Stomach (tissue), 19 donors: Measurements from ENCODE around the gene MPHOSPH8. TPM values are rescaled to one million over a fixed set of nuclear protein-coding genes. Genes with fewer than 3 reads are reported as not detected.

ENCODE experiments used
- DNase-seq, 2 donors: peaks; one replicate each; pipeline versions ENCODE4 v3.0.0 to v3.0.0-alpha.2; 2013 to 2019
- H3K27ac ChIP-seq, 5 donors: fragments of 200-600 bp in 4 of 5; sonication (generic) in 4 of 5; one replicate each; pipeline ENCODE4 v1.5.1; 2013 to 2019; ENCODE audit warnings: mild to moderate bottlenecking in 1 of 5, moderate library complexity in 1 of 5
- H3K27me3 ChIP-seq, 3 donors: fragments of 200-600 bp; sonication (generic); one replicate each; pipeline ENCODE4 v1.5.1; 2017 to 2019; ENCODE audit warnings: mixed run types in 1 of 3
- H3K36me3 ChIP-seq, 4 donors: fragments of 200-600 bp; sonication (generic); 1 replicate in 3 of 4; 2 replicates in 1 of 4; pipeline ENCODE4 v1.5.1; 2016 to 2019
- H3K4me1 ChIP-seq, 4 donors: fragments of 200-600 bp; sonication (generic); one replicate each; pipeline ENCODE4 v1.5.1; 2016 to 2019
- H3K4me3 ChIP-seq, 4 donors: fragments of 200-600 bp; sonication (generic) in 3 of 4; one replicate each; pipeline ENCODE4 v1.5.1; 2016 to 2019; ENCODE audit warnings: mild to moderate bottlenecking in 1 of 4
- H3K9me3 ChIP-seq, 4 donors: fragments of 200-600 bp; sonication (generic); one replicate each; pipeline ENCODE4 v1.5.1; 2016 to 2019
- EP300 ChIP-seq: sonication (generic); formaldehyde crosslinking; IDR thresholded peaks from one replicate; pipeline ENCODE4 v1.6.1; 2017; ENCODE audit warnings: antibody characterized with exemption
- POLR2A ChIP-seq, 4 donors: fragments of 450-650 bp; IDR thresholded peaks; one replicate each; pipeline ENCODE4 v1.6.1; 2016; ENCODE audit warnings: antibody characterized with exemption in 4 of 4, control low read depth in 2 of 4, mild to moderate bottlenecking in 1 of 4, moderate library complexity in 1 of 4
- POLR2AphosphoS5 ChIP-seq, 3 donors: sonication (generic); formaldehyde crosslinking; IDR thresholded peaks; one replicate each; pipeline ENCODE4 v1.6.1; 2016; ENCODE audit warnings: antibody characterized with exemption in 3 of 3
- WGBS, 5 donors: extraction: QIAGEN DNeasy Blood & Tissue Kit in 3 of 5; methylation state at CpG; one replicate each; pipeline versions ENCODE4 v1.1.5 to v1.1.7; 2013 to 2018; 5-methylcytosine and 5-hydroxymethylcytosine counted together
- intact Hi-C: fragments of 100-400 bp; cut with DNase I; formaldehyde crosslinking; loops from one replicate; pipeline ENCODE4 v1.15.1; 2023; ENCODE audit warnings: low total_unique reads
- long read RNA-seq, 10 donors: transcript quantifications; one replicate each; lab custom pipeline, GENCODE V29; 2026
- polyA plus RNA-seq, 3 donors: library from polyadenylated mRNA; stranded (reverse); fragments of 200-250 nt; gene quantifications; one replicate each; pipeline ENCODE4 v1.2.3, GENCODE V29; 2013
- total RNA-seq, 5 donors: library from RNA; depleted of rRNA; stranded (reverse); fragments of >200 nt; gene quantifications; one replicate each; pipeline versions ENCODE4 v1.1.0 to v1.2.3, GENCODE V29; 2014 to 2016
- TF ChIP-seq, protein P1 (sequence below), 7 experiments: fragments of 450-650 bp in 4 of 7; fragments of 200-600 bp in 3 of 7; sonication (generic) in 3 of 7; IDR thresholded peaks; one replicate each; pipeline ENCODE4 v1.5.1; 2016 to 2019; ENCODE audit warnings: antibody characterized with exemption in 7 of 7, control low read depth in 2 of 7, mild to moderate bottlenecking in 1 of 7
- donor health status: healthy with polysubstance abuse.
- donor health status: Bipolar disorder and iron deficiency.
- donor health status: healthy.

MPHOSPH8 gene
- 10 to 100 TPM; 22.2 to 69.2 (median 28.5) TPM for total RNA-seq
- 10 to 100 TPM; 15.1 to 51.3 (median 17.4) TPM for polyA plus RNA-seq
- long read RNA-seq, donor 1, full-length matches to known transcripts: 9 of 42 reads
- long read RNA-seq, donor 1, partial matches to known transcripts: 33 of 42 reads
- long read RNA-seq, donor 1, other reads (novel, unspliced or antisense): 0 of 42 reads
- long read RNA-seq, donor 2, full-length matches to known transcripts: 6 of 69 reads
- long read RNA-seq, donor 2, partial matches to known transcripts: 57 of 69 reads
- long read RNA-seq, donor 2, other reads (novel, unspliced or antisense): 6 of 69 reads
- long read RNA-seq, donor 3, partial matches to known transcripts: 20 of 21 reads
- long read RNA-seq, donor 3, other reads (novel, unspliced or antisense): 0 of 21 reads
- long read RNA-seq, donor 4: 0 reads
- long read RNA-seq, donor 5, partial matches to known transcripts: 22 of 22 reads
- long read RNA-seq, donor 5, other reads (novel, unspliced or antisense): 0 of 22 reads
- long read RNA-seq, donor 6, full-length matches to known transcripts: 7 of 213 reads
- long read RNA-seq, donor 6, partial matches to known transcripts: 168 of 213 reads
- long read RNA-seq, donor 6, other reads (novel, unspliced or antisense): 38 of 213 reads
- long read RNA-seq, donor 7, transcript MPHOSPH8-202 (3 exons, 1,048 nt): major isoform, 5 of 47 reads
- long read RNA-seq, donor 7, partial matches to known transcripts: 42 of 47 reads
- long read RNA-seq, donor 7, other reads (novel, unspliced or antisense): 0 of 47 reads
- long read RNA-seq, donor 8, transcript MPHOSPH8-202 (3 exons, 1,048 nt): major isoform, 5 of 69 reads
- long read RNA-seq, donor 8, partial matches to known transcripts: 56 of 69 reads
- long read RNA-seq, donor 8, other reads (novel, unspliced or antisense): 8 of 69 reads
- long read RNA-seq, donor 9, partial matches to known transcripts: 46 of 49 reads
- long read RNA-seq, donor 9, other reads (novel, unspliced or antisense): 0 of 49 reads
- long read RNA-seq, donor 10, full-length matches to known transcripts: 1 of 11 reads
- long read RNA-seq, donor 10, partial matches to known transcripts: 10 of 11 reads
- long read RNA-seq, donor 10, other reads (novel, unspliced or antisense): 0 of 11 reads

GRCh38 chr13:19633479-19634255 is at the start of gene MPHOSPH8:
TSS of gene MPHOSPH8 (plus strand) at chr13:19633659. CDS start at chr13:19633749, 90 bp downstream.
- WGBS, 5 donors: 0% methylated on average over 56 to 58 of the region's 58 CpGs

DNA sequence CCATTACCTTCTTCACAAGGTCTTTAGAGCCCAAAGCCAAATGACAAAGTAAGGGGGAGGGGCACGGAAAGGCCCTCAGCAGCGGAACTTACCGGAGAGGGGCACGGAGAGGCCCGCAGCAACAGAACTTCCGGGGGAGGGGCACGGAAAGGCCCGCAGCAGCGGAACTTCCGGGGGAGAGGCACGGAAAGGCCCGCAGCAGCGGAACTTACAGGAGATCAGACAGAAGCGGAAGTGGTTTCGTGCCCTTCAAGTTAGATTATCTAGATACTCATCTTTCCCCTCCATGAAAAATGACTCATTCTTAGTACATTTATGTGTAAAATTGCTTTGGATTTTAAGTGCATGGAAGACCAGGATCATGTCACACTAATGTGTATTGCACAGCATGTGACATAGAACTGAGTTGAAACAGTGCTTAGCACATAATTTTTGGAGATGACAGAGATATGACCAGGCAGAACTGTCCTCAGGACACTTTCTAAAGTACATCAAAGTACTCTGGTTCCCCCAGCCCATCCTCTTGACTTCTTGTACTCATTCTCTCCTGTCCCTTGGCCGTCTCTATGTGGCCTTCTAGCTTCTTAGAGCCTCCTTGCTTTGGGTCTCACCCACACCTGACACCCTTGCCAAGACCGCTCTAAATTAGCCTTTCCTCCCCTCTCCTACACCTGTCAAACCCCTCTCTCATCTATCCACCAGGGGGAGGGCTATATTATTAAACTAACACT is 46.4 kb upstream of the MPHOSPH8 start:
- TF ChIP-seq POLR2AphosphoS5 (IDR thresholded peaks at IDR 0.05) (no peak), EP300 (no peak)
- TF ChIP-seq, protein P1, sequence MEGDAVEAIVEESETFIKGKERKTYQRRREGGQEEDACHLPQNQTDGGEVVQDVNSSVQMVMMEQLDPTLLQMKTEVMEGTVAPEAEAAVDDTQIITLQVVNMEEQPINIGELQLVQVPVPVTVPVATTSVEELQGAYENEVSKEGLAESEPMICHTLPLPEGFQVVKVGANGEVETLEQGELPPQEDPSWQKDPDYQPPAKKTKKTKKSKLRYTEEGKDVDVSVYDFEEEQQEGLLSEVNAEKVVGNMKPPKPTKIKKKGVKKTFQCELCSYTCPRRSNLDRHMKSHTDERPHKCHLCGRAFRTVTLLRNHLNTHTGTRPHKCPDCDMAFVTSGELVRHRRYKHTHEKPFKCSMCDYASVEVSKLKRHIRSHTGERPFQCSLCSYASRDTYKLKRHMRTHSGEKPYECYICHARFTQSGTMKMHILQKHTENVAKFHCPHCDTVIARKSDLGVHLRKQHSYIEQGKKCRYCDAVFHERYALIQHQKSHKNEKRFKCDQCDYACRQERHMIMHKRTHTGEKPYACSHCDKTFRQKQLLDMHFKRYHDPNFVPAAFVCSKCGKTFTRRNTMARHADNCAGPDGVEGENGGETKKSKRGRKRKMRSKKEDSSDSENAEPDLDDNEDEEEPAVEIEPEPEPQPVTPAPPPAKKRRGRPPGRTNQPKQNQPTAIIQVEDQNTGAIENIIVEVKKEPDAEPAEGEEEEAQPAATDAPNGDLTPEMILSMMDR (IDR thresholded peaks at IDR 0.05): peak in 2 of 7 experiments; percentile 12 to 31
- intact Hi-C loops: no loop called here
- peak; percentile 31 to 50 for DNase-seq
- H3K4me3 ChIP-seq: peak overlapping the region in 2 of 4 donors; percentile 16 to 18
- peak overlapping the region in 1 of 5 donors; percentile 4 for H3K27ac ChIP-seq
- peaks cover 0 to 14% (median 4%) of the 10 kb centered on the region in 4 donors for H3K4me1 ChIP-seq
- H3K27me3 ChIP-seq: no peaks in the 10 kb centered on the region
- H3K9me3 ChIP-seq: peaks cover 0 to 5% (median 0%) of the 10 kb centered on the region in 4 donors
- no peaks in the 10 kb centered on the region for H3K36me3 ChIP-seq
- WGBS, 5 donors: 33 to 44% (median 42%) methylated on average over 17 of the region's 17 CpGs

More at GRCh38 chr13:19633479-19634255, at the start of gene MPHOSPH8:
- peaks cover 9 to 52% (median 36%) of the 10 kb centered on the region in 4 donors for H3K4me1 ChIP-seq
- H3K27me3 ChIP-seq: no peaks in the 10 kb centered on the region
- DNase-seq: peak; percentile 96 to 99
- TF ChIP-seq POLR2AphosphoS5 (IDR thresholded peaks at IDR 0.05) (peak; percentile 87 to 89 (median 89)), POLR2A (IDR thresholded peaks at IDR 0.05) (peak in 1 of 4 donors; percentile 65), EP300 (no peak)
- no peaks in the 10 kb centered on the region for H3K9me3 ChIP-seq
- H3K4me3 ChIP-seq: peak within 1 kb of the TSS; percentile 83 to 88 (median 84)
- H3K27ac ChIP-seq: peak within 1 kb of the TSS; percentile 92 to 97 (median 94)
- intact Hi-C loops: no loop called here
- no peaks in the 10 kb centered on the region for H3K36me3 ChIP-seq

DNA sequence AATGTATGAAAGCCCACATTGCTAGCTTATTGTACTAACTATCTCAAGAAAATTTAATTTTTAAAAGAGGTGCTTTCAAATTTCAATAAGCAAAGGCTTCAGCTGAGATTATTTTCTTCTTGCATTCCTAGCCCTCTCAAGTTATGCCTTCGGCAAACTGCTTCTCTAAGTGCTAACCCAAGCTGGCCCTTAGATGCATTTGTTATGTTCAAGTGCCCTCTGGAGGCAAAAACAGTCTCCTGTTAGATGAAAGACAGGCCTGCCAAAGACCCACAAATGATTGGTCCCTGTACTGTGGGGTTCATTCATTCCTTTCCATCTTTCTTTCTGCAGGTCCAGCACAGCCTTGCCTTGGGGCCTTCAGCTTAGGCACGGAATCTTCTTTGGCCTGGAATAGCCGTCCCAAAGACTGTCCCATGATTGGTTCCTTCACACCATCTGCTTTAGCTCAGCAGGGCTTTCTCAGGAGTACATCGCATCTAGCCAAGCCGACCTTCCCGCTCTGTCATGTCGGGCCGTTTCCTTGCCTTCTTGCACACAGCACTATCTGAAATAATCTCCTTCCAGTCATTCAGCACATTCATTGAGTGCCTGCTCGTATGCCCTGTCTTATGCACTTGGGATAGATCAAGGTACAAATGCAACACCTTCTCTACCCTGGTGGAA is 45.7 kb upstream of the MPHOSPH8 start:
- 60 to 68% (median 65%) methylated on average over 9 of the region's 9 CpGs for WGBS, 5 donors
- no peaks in the 10 kb centered on the region for H3K27me3 ChIP-seq
- DNase-seq: peak in 1 of 2 donors; percentile 55
- H3K4me1 ChIP-seq: peaks cover 0 to 14% (median 4%) of the 10 kb centered on the region in 4 donors
- peaks cover 0 to 5% (median 0%) of the 10 kb centered on the region in 4 donors for H3K9me3 ChIP-seq
- no peak overlapping the region for H3K27ac ChIP-seq
- H3K36me3 ChIP-seq: no peaks in the 10 kb centered on the region
- peak overlapping the region in 1 of 4 donors; percentile 16 for H3K4me3 ChIP-seq
- intact Hi-C loops: no loop called here
- no peak for TF ChIP-seq POLR2A (IDR thresholded peaks at IDR 0.05)
- TF ChIP-seq, protein P1 (IDR thresholded peaks at IDR 0.05): peak in 2 of 7 experiments; percentile 36 to 57
